ENCODE measurements around the gene RAB1A. TPM values are rescaled to one million over a fixed set of nuclear protein-coding genes. Genes with fewer than 3 reads are reported as not detected.

Gene RAB1A
- total RNA-seq, 2 experiments from 2014 or later: 60.8 to 61.3 TPM

DNA sequence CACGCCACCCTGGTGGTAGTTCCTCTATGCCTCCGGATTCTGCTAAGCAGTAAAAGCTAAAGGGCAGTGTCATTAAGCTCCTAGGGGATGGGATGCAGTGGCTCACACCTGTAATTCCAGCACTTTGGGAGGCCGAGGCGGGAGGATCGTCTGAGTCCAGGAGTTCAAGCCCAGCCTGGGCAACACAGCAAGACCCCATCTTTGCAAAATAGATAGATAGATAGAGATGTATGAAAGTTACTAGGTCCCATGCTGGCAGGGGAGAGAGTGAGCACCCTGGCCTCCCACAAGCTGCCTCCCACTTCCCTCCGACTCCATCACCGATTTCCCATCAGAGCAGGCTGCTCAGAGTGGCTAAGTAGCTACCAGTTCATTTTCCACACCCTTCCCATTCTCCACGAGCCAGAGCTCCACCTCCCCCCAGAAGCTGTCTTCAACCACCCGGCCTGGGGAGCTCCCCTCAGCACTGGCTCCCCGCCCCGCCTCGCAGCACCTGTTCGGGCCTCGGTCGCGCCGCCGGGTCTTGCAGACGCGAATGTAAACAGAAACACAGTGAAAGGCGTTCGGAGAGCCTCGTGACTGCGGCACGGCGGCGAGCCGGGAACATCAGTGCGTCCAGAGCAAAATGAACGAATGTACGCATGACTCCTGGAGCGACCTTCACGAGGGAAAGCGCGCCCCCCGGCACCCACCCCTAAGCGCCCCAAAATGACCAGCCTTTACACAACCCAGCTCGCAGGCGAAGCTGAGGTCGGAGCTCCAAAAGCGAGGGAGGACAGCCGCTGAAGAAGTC lies 74.3 kb downstream of the RAB1A start:
- H3K9me3 Mint-ChIP-seq: no peaks in the 10 kb centered on the region
- intact Hi-C loops (cut with micrococcal nuclease): loop anchor here (1.0 to 2.0 kb wide), 7 partner anchors 66 to 1467 kb away; partner anchors contain the start of genes MDH1, SLC1A4, SPRED2 and WDPCP
- H3K27ac Mint-ChIP-seq: peak overlapping the region; percentile 67
- CTCF ChIA-PET: interaction anchor here (0.7 to 2.3 kb wide), 7 partner anchors 9 to 138 kb away, joined by 3 to 11 read pairs (median 4); no protein-coding TSS in a partner anchor
- H3K4me3 Mint-ChIP-seq: peak overlapping the region; percentile 93
- no peaks in the 10 kb centered on the region for H3K36me3 Mint-ChIP-seq (ENCODE audit: low read depth)
- H3K27me3 Mint-ChIP-seq (ENCODE audit: low read depth): no peaks in the 10 kb centered on the region
- peaks cover 51% of the 10 kb centered on the region for H3K4me1 Mint-ChIP-seq (ENCODE audit: low read depth)
- DNase-seq: no peak

DNA sequence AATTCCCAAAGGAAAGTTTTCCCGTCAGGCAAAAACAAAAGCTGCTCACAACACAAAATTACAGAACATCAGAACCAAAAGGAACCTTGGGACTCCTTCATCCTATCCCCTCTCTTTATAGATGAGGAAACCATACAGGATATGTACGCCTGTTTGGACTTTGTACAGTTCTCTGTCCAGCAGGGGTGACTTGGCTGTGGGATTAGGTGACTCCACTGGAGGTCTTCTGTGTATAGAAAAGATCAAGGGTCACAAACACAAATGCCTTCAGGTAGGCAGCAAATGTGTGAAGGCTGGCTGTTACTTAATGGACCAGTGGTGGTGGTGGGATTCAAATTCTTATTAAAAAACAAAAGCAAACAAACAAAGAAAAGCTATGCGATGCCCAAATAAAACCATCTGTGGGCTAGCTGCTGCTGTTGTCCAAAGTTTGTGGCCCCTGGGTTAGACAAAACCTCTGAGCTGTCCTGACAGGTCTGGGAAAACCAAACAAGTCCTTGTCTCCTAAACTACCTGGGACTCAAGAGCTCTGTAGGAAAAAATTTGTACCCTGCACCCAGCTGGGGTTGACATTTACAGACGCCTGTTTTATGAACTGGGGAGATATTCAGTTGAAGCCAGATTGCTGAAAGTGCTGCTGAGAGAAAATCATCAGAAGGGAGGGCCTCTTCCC lies 75.0 kb downstream of the RAB1A start:
- DNase-seq: no peak
- Mint-ChIP-seq H3K36me3 (ENCODE audit: low read depth) (no peaks in the 10 kb centered on the region), H3K9me3 (no peaks in the 10 kb centered on the region), H3K4me3 (peak overlapping the region; percentile 93), H3K27ac (no peak overlapping the region), H3K27me3 (ENCODE audit: low read depth) (no peaks in the 10 kb centered on the region), H3K4me1 (ENCODE audit: low read depth) (peaks cover 51% of the 10 kb centered on the region)
- CTCF ChIA-PET: interaction anchor here (0.7 to 2.3 kb wide), 9 partner anchors 9 to 137 kb away, joined by 3 to 11 read pairs (median 4); no protein-coding TSS in a partner anchor
- intact Hi-C loops (cut with micrococcal nuclease): no loop called here

DNA sequence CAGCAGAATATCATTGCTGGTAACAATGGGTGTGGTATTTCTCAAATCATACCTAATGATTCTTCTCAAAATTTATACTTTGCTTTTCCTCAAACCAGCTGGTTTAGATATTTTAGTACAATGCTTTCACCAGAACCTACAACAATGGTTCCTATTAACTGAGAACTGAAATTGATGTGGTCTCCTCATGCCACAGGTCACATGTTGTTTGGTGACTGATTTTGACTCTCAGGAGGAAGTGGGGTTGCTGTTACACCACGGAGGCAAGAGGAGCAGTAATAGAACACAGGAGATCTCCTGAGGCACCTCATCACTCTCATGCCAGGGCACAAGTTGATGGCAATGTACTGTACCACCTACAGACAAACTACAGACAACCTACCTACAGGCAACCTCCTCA lies 76.7 kb downstream of the RAB1A start:
- Mint-ChIP-seq H3K4me3 (no peak overlapping the region), H3K36me3 (ENCODE audit: low read depth) (peaks cover under 1% of the 10 kb centered on the region), H3K9me3 (no peaks in the 10 kb centered on the region), H3K4me1 (ENCODE audit: low read depth) (peaks cover 40% of the 10 kb centered on the region), H3K27me3 (ENCODE audit: low read depth) (no peaks in the 10 kb centered on the region), H3K27ac (no peak overlapping the region)
- intact Hi-C loops (cut with micrococcal nuclease): no loop called here
- DNase-seq: peak; percentile 44
- CTCF ChIA-PET: interaction anchor here (0.6 to 1.5 kb wide), 5 partner anchors 15 to 135 kb away, joined by 3 to 7 read pairs (median 3); no protein-coding TSS in a partner anchor

DNA sequence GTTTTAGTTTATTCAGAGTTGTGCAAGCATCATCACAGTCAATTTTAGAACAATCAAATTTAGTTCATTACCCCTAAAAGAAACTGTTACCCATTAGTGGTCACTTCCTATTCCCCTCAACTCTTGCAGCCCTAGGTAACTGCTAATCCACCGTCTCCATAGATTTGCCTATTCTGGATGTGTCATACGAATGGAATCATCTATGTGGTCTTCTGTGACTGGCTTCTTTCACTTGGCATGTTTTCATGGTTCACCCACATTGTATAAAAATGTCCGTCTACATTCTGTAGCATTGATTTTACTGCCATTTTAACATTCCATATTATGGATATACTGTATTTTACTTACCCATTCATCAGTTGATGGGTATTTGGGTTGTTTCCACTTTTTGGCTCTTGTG lies 79.0 kb downstream of the RAB1A start:
- Mint-ChIP-seq H3K27ac (no peak overlapping the region), H3K4me1 (ENCODE audit: low read depth) (peaks cover 27% of the 10 kb centered on the region), H3K36me3 (ENCODE audit: low read depth) (peaks cover 2% of the 10 kb centered on the region), H3K27me3 (ENCODE audit: low read depth) (no peaks in the 10 kb centered on the region), H3K9me3 (no peaks in the 10 kb centered on the region), H3K4me3 (no peak overlapping the region)
- CTCF ChIA-PET: interaction anchor here (0.9 kb wide), 1 partner anchor 136 kb away, joined by 3 read pairs; no protein-coding TSS in a partner anchor
- intact Hi-C loops (cut with micrococcal nuclease): no loop called here
- DNase-seq: no peak

DNA sequence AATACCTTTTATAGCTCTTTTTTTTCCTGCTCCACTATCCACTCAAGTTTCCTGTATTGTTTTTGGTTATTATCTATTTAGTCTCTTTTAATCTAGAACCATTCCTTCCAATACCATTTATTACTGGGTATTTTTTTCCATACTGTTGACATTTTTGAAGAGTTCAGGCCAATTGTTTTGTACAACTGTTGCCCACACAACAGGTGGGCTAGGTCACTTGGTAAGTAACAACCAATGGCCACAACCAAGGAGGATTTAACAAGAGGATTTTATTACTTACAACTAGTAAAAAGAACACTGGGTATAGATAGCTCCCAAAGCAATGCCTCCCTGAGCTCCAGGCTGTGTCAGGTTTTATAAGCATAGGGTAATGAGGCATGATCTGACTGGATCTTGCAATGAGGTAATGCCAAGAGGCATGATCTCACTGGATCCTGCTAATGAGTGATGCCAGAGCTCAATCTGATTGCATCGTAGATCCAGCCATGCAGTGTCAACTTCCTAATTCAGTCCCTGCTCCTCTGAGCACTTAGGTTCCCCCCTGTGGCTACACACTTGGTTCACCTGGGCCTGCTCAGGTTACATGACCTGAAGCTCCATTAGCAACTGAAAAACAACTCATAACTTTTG lies 80.8 kb downstream of the RAB1A start:
- DNase-seq: peak; percentile 44
- Mint-ChIP-seq H3K27ac (no peak overlapping the region), H3K4me3 (no peak overlapping the region), H3K27me3 (ENCODE audit: low read depth) (no peaks in the 10 kb centered on the region), H3K36me3 (ENCODE audit: low read depth) (peaks cover 12% of the 10 kb centered on the region), H3K4me1 (ENCODE audit: low read depth) (peaks cover 12% of the 10 kb centered on the region), H3K9me3 (peaks cover 10% of the 10 kb centered on the region)
- intact Hi-C loops (cut with micrococcal nuclease): no loop called here
- CTCF ChIA-PET: interaction anchor here (0.5 to 1.5 kb wide), 4 partner anchors 16 to 393 kb away, joined by 3 to 6 read pairs (median 3); no protein-coding TSS in a partner anchor

DNA sequence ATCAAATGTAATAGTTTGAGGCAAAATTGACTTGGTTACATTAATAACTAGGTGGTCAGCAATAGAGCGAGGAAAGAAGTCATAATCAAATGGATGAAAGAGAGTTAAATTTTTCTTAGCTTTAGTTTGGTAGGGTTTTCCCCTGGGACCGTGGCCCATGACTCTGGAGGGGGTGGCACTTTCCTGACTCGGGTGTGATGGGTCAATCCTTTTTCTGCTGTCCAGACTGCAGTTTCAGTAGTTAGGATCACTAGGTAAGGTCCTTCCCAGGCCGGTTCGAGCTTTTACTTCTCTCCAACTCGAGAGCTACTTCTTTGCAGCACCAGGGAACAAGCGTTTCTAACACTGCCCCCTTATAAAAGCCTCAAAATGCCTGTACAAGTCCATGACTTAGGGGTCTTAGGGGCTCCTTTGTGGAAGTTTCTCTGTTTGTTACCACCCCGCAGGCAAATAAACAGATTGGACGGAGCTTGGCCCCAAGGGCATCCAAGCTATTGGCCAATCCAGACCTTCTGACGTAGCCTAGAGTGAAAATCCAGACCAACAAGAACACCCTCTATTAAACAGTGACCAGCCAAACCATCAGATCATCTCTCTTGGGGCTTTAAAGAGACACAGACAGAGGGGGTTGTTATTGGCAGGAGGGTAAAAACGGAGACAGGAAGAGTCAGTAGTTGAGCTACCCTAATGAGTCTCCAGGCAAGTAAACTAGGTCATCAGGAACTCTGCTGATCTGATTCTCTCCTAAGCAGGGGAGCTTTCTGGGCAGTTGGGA lies 83.1 kb downstream of the RAB1A start:
- H3K9me3 Mint-ChIP-seq: peaks cover 12% of the 10 kb centered on the region
- no peak overlapping the region for H3K4me3 Mint-ChIP-seq
- peaks cover 2% of the 10 kb centered on the region for H3K4me1 Mint-ChIP-seq (ENCODE audit: low read depth)
- intact Hi-C loops (cut with micrococcal nuclease): no loop called here
- no peak for DNase-seq
- H3K36me3 Mint-ChIP-seq (ENCODE audit: low read depth): peaks cover 17% of the 10 kb centered on the region
- no peak overlapping the region for H3K27ac Mint-ChIP-seq
- no peaks in the 10 kb centered on the region for H3K27me3 Mint-ChIP-seq (ENCODE audit: low read depth)
- CTCF ChIA-PET: interaction anchor here (1.3 to 2.2 kb wide), 3 partner anchors 128 to 132 kb away, joined by 4 to 9 read pairs (median 6); no protein-coding TSS in a partner anchor

DNA sequence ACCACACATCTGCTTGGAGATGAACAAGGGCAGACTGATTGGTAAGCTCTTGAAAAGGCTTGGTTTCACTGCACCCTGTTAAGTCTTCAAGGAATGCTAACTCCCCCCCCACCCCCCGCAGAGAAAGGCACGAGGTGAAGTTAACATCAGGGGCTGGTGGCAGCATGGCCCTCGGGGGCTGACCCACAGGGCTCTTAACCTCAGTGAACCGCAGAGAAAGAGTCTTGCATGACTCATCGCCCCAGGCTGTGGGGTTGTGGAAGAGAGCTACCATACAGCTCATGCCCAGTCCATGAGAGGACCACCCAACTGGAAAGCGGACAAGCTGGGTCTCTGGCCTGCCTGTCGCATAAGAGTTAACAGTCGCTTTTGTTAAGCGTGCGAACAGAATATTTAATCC lies 84.3 kb downstream of the RAB1A start:
- intact Hi-C loops (cut with micrococcal nuclease): no loop called here
- Mint-ChIP-seq H3K4me1 (ENCODE audit: low read depth) (peaks cover 4% of the 10 kb centered on the region), H3K9me3 (peaks cover 12% of the 10 kb centered on the region), H3K27ac (no peak overlapping the region), H3K27me3 (ENCODE audit: low read depth) (no peaks in the 10 kb centered on the region), H3K4me3 (no peak overlapping the region), H3K36me3 (ENCODE audit: low read depth) (peaks cover 17% of the 10 kb centered on the region)
- no peak for DNase-seq
- CTCF ChIA-PET: interaction anchor here (0.7 to 5.0 kb wide), 2 partner anchors 129 to 141 kb away, joined by 3 to 41 read pairs; no protein-coding TSS in a partner anchor

DNA sequence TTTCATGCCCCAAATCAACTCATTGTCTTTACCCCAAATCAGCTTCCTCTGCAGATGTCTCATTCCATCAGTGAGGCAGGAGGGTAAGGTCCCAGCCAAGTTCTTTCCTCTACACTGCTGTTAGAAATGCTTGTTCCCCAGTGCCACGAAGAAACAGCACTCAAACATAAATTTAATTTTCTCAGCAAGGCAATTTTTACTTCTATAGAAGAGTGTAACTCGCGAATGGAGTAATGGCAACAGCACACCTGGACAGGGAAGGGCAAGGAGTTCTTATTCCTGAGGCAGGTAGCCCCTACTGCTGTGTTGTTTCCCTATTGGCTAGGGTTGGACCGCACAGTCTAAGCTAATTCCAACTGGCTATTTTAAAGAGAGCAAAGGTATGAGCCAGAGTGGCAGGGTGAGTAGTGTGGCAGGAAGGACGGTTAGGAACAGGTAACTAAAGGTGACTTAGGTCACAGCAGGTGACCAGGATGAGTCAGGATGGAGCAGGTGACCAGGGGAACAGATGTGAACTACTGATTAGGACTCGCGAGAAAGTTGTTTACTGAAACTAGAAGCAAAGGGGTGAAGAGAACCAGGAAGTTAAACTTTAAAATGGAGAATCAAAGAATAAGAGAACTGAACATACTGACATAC lies 85.7 kb downstream of the RAB1A start:
- CTCF ChIA-PET: interaction anchor here (1.0 to 5.0 kb wide), 2 partner anchors 120 to 127 kb away, joined by 4 to 41 read pairs; no protein-coding TSS in a partner anchor
- no peak overlapping the region for H3K27ac Mint-ChIP-seq
- H3K27me3 Mint-ChIP-seq (ENCODE audit: low read depth): no peaks in the 10 kb centered on the region
- no peak overlapping the region for H3K4me3 Mint-ChIP-seq
- intact Hi-C loops (cut with micrococcal nuclease): no loop called here
- peaks cover 12% of the 10 kb centered on the region for H3K9me3 Mint-ChIP-seq
- H3K36me3 Mint-ChIP-seq (ENCODE audit: low read depth): peaks cover 17% of the 10 kb centered on the region
- no peak for DNase-seq
- peaks cover 9% of the 10 kb centered on the region for H3K4me1 Mint-ChIP-seq (ENCODE audit: low read depth)

DNA sequence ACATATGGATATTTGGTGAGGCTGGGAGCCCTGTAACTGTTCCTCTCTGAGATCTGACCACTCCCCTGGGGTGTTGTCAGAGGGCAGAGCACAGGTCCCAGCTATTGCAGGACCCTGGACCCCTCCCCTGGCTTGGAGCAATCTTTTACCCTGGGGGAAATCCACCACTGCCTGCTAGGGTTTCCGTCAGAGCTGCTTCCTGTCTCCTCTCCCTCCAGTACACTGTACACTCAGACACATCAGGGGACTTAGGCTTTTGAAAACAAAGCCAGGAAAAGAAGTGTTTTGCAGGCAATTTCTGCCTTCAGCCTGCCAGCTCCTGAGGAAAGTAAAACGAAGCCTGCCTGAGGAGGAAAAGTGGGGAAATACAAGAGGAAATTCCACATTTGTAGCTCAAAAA lies 86.9 kb downstream of the RAB1A start:
- no peak for DNase-seq
- Mint-ChIP-seq H3K4me1 (ENCODE audit: low read depth) (peaks cover 7% of the 10 kb centered on the region), H3K4me3 (no peak overlapping the region), H3K27me3 (ENCODE audit: low read depth) (no peaks in the 10 kb centered on the region), H3K27ac (no peak overlapping the region), H3K9me3 (peaks cover 12% of the 10 kb centered on the region), H3K36me3 (ENCODE audit: low read depth) (peaks cover 15% of the 10 kb centered on the region)
- intact Hi-C loops (cut with micrococcal nuclease): no loop called here
- CTCF ChIA-PET: interaction anchor here (0.6 to 5.0 kb wide), 6 partner anchors 10 to 126 kb away, joined by 3 to 41 read pairs (median 4); no protein-coding TSS in a partner anchor

DNA sequence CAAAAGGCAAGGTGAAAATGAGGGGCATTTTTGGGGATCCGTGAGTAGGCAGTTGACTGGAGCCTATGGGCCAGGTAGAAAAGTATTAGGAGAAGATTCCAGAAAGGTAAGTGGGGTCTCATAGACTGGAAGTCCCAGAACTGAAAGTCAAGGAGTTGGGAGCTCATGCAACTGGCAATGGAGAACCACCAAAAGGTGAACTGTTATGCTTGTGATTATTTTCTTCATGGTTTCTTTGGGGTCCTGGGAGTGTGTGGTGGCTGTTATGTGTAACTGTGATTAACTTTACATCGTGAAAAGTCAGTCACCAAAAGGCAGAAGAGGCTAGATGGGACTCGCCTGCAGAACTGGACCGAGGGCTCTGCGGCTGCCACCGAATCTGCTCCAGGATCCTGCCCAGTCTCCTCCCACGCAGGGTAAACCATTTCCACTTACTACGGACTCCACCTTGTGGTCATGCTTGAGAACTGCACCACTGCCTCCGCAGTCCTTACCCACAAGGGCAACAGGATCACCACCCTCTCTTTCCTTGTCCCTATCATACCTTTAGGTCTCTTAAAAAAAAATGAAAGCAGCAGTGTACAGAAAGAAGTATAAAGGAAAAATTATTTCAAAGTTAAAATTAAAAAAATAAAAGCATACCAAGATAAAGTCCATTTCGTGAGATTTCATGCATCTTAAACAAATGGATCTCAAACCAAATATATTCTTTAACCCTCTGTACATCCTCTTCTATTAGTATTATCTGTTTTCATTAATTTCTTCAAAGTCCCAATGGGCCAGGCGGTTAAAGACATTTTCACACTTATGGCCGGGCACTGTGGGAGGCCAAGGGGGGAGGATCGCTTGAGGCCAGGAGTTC lies 89.3 kb downstream of the RAB1A start:
- no peak overlapping the region for H3K4me3 Mint-ChIP-seq
- H3K9me3 Mint-ChIP-seq: peaks cover 12% of the 10 kb centered on the region
- CTCF ChIA-PET: interaction anchor here (0.5 to 5.0 kb wide), 11 partner anchors 11 to 129 kb away, joined by 3 to 58 read pairs (median 4); no protein-coding TSS in a partner anchor
- peak; percentile 88 for DNase-seq
- H3K27me3 Mint-ChIP-seq (ENCODE audit: low read depth): no peaks in the 10 kb centered on the region
- peaks cover 15% of the 10 kb centered on the region for H3K36me3 Mint-ChIP-seq (ENCODE audit: low read depth)
- peaks cover 7% of the 10 kb centered on the region for H3K4me1 Mint-ChIP-seq (ENCODE audit: low read depth)
- intact Hi-C loops (cut with micrococcal nuclease): loop anchor here (1.0 to 2.0 kb wide), 4 partner anchors 52 to 167 kb away; partner anchors contain the start of gene SLC1A4
- no peak overlapping the region for H3K27ac Mint-ChIP-seq

All from activated naive CD4-positive, alpha-beta T cell treated with anti-CD3 and anti-CD28 coated beads for 36 hours (primary cell).